Vagina (tissue), 2 donors: Measurements from ENCODE around the gene TSR1.

Experiments used
- POLR2A ChIP-seq, 2 donors: fragments of 450-650 bp; IDR thresholded peaks; one replicate each; pipeline ENCODE4 v1.6.1; 2017; ENCODE audit warnings: antibody characterized with exemption in 2 of 2, mild to moderate bottlenecking in 2 of 2, moderate library complexity in 2 of 2
- POLR2AphosphoS5 ChIP-seq, 2 donors: sonication (generic); formaldehyde crosslinking; IDR thresholded peaks; one replicate each; pipeline ENCODE4 v1.9.0; 2017; ENCODE audit warnings: antibody characterized with exemption in 2 of 2, mild to moderate bottlenecking in 2 of 2, low read depth in 1 of 2; ENCODE audit not compliant: insufficient read depth in 1 of 2
- TF ChIP-seq, protein P1 (sequence below), 3 experiments: fragments of 450-650 bp in 2 of 3; fragments of 200-600 bp in 1 of 3; sonication (generic) in 1 of 3; IDR thresholded peaks; one replicate each; pipeline ENCODE4 v1.5.1; 2017 to 2019; ENCODE audit warnings: antibody characterized with exemption in 3 of 3, mild to moderate bottlenecking in 2 of 3, moderate library complexity in 2 of 3

- TF ChIP-seq, protein P1, sequence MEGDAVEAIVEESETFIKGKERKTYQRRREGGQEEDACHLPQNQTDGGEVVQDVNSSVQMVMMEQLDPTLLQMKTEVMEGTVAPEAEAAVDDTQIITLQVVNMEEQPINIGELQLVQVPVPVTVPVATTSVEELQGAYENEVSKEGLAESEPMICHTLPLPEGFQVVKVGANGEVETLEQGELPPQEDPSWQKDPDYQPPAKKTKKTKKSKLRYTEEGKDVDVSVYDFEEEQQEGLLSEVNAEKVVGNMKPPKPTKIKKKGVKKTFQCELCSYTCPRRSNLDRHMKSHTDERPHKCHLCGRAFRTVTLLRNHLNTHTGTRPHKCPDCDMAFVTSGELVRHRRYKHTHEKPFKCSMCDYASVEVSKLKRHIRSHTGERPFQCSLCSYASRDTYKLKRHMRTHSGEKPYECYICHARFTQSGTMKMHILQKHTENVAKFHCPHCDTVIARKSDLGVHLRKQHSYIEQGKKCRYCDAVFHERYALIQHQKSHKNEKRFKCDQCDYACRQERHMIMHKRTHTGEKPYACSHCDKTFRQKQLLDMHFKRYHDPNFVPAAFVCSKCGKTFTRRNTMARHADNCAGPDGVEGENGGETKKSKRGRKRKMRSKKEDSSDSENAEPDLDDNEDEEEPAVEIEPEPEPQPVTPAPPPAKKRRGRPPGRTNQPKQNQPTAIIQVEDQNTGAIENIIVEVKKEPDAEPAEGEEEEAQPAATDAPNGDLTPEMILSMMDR (IDR thresholded peaks at IDR 0.05), result no peak
- TF ChIP-seq POLR2A (IDR thresholded peaks at IDR 0.05) (no peak), POLR2AphosphoS5 (IDR thresholded peaks at IDR 0.05; ENCODE audit: insufficient read depth in 1 of 2, low read depth in 1 of 2) (no peak)
Observed at GRCh38 chr17:2385240-2386210, 49.3 kb upstream of the TSR1 start.
